Measurements from ENCODE around the gene GAS2L1.

GAS2L1 gene

DNA sequence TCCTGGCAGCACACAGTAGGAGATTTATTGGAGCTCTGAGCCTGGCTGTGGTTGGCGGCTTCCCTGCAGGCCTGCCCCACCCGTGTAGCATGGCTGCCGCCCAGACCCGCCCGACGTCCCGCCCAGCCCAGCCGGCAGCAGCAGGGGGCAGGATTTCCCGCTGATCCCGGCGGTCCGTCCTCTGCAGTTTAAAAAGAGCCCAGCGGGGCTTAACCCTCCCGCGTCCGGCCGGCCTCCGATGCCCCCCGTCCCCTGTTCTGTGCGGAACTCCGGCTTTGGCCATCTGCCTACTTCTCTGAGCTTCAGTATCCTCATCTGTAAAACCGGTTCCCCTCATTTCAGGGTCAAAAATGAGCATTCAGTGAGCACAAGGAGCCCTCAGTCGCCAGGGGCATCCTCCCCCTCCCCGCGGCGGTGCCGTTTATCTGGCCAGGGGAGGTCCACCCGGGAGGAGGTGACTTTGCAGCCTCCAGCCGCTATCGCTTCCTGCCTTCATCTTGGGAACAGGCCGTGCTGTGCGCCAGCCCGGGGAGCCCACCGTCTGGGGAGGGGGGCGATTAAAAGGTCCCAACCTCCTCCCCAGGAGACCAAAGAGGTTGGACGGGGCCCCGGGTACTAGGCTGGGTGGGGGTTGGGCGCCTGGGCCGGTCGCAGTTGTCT, at the start of gene GAS2L1:
Gene GAS2L1, plus strand, starts transcription at position 476 of the 660 bp plus-strand sequence. CDS start 1,456 bp downstream, outside the sequence.
- DNase-seq (ENCODE audit: low read depth), result no peak

GRCh38 chr22:29257751-29258181, 48.7 kb upstream of the GAS2L1 start:
- DNase-seq (ENCODE audit: low read depth), result no peak
- H3K4me3 ChIP-seq (ENCODE audit: low read depth, low read length), result no peak overlapping the region

More for the DNA sequence above, at the start of gene GAS2L1:
- H3K4me3 ChIP-seq (ENCODE audit: low read depth, low read length), result peak within 1 kb of the TSS; percentile 86

- DNase-seq (ENCODE audit: low read depth), result no peak
- H3K4me3 ChIP-seq (ENCODE audit: low read depth, low read length), result no peak overlapping the region
Measured at GRCh38 chr22:29258407-29259252, 47.8 kb upstream of the GAS2L1 start.

DNA sequence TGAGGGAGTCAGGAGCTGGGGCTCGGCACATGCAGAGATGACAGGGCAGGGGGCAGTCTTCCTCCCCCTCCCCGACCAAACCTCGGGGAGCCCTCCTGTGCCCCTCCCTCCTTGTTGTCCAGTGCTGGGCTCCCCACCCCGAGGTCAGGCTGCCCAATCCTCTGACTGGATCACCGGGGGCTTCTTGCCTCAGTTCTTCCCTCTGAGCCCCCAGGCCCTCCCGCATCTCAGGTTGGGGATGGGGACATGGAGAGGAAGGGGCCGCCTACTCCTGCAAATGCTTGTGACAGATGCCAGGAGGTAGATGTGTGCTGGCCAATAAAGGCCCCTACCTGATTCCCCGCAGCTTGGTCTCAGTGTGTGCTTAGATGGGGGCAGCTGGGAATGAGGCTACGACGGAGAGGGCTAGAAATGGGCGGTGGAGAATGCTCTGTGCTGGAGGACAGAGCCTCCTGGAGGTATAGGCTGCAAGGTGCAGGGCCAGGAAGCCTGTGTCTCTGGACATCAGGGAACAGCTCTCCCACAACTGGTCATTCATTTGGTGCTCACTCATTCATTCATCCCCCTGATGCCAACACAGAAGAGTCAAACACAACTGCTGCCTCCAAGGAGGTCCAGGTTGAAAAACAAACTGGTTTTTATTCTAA, 47.1 kb upstream of the GAS2L1 start:
- no peak for DNase-seq (ENCODE audit: low read depth)
- H3K4me3 ChIP-seq (ENCODE audit: low read depth, low read length), result no peak overlapping the region

DNA sequence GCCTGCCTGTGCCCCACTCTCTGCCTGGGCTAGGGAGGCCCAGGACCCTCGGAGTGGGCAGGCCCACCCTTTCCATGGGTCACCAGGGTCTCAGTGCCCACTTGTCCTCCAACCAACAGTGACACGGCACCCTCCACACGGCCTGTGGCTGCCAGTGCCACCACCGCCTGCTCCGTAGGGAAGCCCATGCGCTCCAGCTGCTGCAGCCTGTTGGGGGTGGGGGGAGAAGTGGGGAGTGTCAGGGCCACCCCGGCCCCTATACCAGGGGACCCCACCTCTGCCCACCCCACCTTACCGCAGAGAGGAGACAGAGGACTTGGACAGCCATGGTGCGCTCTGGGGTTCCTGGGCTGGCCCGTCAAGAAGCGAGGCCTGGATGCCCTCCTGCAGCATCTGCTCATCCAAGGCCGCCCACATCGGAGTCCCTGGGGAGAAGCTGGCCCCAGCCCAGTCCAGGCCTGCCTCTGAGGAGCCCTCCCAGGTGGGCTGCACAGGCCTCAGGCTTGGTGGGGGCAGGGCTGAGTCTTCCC, 46.4 kb upstream of the GAS2L1 start:
- DNase-seq (ENCODE audit: low read depth), result no peak
- H3K4me3 ChIP-seq (ENCODE audit: low read depth, low read length), result no peak overlapping the region

DNA sequence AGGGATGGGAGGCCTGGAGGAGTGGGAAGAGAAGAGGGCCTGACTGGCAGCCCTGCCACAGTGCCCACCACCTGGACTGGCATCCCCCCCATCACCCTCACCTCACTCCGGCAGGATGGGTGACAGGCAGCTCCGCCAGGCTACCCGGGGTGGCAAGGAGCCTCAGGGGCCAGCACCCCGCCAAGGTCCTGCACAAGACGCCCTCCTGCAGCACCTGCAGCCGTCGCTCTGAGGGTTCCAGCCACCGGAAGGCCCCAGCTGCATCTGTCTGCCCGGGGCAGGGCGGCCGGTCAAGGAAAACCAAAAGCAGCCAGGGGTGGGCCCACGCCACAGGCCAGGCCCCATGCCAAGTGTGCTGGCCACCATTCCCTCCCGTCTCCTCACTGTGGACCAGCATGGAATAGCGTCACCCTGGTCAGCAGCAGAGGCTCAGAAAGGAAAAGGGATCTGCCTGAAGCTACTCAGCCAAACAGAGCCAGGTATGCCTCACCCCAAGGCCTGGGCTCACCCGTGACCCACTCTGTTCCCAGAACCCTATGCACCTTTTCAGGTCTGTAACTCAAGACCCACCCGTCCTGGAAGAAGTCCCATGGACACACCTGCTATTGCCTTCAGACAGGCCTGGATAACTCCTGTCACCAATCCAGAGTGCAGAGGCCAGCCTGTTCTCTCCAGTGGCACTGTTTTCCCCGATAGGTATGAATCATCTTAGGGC, 45.7 kb upstream of the GAS2L1 start:
- H3K4me3 ChIP-seq (ENCODE audit: low read depth, low read length), result no peak overlapping the region
- DNase-seq (ENCODE audit: low read depth), result no peak

DNA sequence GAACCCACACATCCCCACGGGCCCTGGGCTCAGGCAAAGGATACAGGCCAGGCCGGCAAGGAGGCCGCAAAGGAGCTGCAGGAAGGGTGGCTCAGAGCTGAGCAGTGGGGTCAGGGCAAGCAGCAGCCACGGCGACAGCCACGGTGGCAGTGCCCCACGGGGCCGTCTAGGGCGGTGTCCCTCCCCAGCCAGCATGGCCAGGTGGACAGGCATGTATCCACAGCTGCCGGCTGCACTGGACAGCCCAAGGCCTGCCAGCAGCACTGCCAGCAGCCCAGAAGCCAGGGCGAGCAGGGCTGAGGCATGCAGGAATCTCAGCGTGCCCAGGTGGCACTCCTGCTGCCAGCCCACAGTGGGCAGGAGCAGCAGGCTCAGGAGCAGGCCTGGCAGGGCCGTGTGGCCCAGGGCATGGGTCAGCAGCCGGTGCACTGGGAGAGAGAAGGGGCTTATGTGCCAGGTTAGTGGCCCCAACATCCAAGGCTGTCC, 42.6 kb upstream of the GAS2L1 start:
- no peak overlapping the region for H3K4me3 ChIP-seq (ENCODE audit: low read depth, low read length)
- DNase-seq (ENCODE audit: low read depth), result no peak

DNA sequence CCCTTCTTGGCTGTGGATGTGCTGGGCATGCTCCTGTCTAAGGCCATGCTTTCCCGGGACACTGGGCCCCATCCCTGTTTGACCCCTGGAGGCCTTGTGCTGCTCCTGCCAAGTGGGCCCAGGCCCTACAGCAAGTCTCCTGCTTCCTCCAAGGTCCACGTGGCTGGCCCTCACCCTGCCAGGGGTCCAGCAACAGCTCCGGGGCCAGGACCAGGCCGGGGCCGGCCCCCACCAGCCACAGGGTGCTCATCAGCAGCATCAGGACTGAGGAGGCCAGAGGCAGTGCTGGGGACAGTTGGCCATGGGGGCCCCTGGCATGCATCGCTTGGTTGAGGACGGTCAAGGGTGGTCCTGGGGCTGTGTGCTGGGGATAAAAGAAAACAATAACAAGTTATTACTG, 41.1 kb upstream of the GAS2L1 start:
- no peak for DNase-seq (ENCODE audit: low read depth)
- no peak overlapping the region for H3K4me3 ChIP-seq (ENCODE audit: low read depth, low read length)

DNA sequence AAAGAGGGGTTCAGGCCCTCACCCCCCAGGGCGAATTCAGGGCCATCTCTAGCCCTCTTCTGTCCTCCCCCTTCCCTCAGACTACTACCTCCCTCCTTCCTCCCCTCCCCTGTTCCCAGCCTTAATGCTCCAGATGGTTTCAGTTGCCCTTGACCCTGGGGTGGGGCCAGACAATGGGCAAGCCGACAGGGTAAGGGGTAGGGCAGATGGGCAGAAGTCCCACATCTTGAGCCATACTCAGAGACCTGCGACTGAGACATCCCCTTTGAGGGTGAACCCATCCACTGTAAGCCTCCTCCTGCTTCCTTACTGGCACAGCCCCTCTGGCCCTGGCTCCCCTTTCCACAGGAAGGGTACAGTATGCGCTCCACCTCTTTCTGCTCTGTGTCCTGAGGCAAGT, 40.5 kb upstream of the GAS2L1 start:
- no peak for DNase-seq (ENCODE audit: low read depth)
- no peak overlapping the region for H3K4me3 ChIP-seq (ENCODE audit: low read depth, low read length)

GRCh38 chr22:29266564-29267461, 39.6 kb upstream of the GAS2L1 start:
- peak overlapping the region; percentile 75 for H3K4me3 ChIP-seq (ENCODE audit: low read depth, low read length)
- DNase-seq (ENCODE audit: low read depth), result no peak

GRCh38 chr22:29267462-29267857, 39.0 kb upstream of the GAS2L1 start:
- DNase-seq (ENCODE audit: low read depth), result no peak
- H3K4me3 ChIP-seq (ENCODE audit: low read depth, low read length), result peak overlapping the region; percentile 75

- H3K4me3 ChIP-seq (ENCODE audit: low read depth, low read length), result peak within 1 kb of the TSS; percentile 75
- DNase-seq (ENCODE audit: low read depth), result peak; percentile 93
Measured at GRCh38 chr22:29267858-29268510, 38.5 kb upstream of the GAS2L1 start, which contains the start of the genes EWSR1 and RHBDD3. Gene EWSR1 (plus strand): TSS chr22:29268268. CDS start chr22:29268337, 69 bp downstream. Gene RHBDD3 (minus strand): TSS chr22:29267981. CDS start chr22:29265626, 2,355 bp downstream.

DNA sequence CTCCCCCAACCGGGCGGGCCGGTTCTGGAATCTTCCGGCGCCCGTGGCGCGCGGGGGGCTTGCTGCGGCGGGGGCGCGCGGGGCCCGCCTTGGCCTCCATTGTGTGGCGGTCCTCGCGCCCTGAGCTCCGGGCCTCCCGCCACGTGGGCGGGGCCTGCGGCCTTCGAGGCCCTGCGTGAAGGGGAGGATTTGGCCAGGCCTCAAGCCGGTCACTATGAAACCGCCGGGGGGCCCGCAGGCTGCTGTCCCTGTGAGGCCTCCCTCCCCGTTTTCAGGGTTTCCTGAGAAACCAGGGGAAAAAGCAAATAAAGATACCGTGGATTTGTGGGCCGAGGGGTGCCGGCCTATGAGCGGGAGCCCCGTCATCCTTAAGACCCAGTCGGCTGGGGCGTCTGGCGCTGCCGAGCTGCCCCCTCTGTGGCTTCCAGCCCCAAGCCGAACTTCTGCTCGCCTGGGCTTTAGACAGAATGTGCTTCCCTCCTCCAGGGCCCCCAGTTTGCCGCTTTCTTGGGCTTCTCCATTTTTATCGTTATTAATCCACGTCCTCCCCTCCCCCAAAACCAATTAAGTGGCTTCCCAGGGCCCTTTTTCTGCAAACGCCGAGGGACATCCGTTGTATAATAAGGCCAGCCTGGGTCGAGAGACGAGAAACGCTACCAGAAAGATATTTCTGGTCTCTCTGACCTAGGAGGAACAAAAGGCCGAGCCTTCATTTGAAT, 37.8 kb upstream of the GAS2L1 start:
- peak overlapping the region; percentile 75 for H3K4me3 ChIP-seq (ENCODE audit: low read depth, low read length)
- peak; percentile 22 for DNase-seq (ENCODE audit: low read depth)

GRCh38 chr22:29269230-29269604, 37.2 kb upstream of the GAS2L1 start:
- peak overlapping the region; percentile 75 for H3K4me3 ChIP-seq (ENCODE audit: low read depth, low read length)
- DNase-seq (ENCODE audit: low read depth), result no peak

GRCh38 chr22:29269731-29270474, 36.5 kb upstream of the GAS2L1 start:
- peak overlapping the region; percentile 75 for H3K4me3 ChIP-seq (ENCODE audit: low read depth, low read length)
- DNase-seq (ENCODE audit: low read depth), result no peak

GRCh38 chr22:29270475-29271271, 35.8 kb upstream of the GAS2L1 start:
- DNase-seq (ENCODE audit: low read depth), result no peak
- peak overlapping the region; percentile 75 for H3K4me3 ChIP-seq (ENCODE audit: low read depth, low read length)

All from skeletal muscle cell (primary cell).